CD4-positive, alpha-beta memory T cell (primary cell): ENCODE measurements around the gene P2RY11. TPM values are rescaled to one million over a fixed set of nuclear protein-coding genes. Genes with fewer than 3 reads are reported as not detected.

ENCODE experiments used
- CTCF ChIA-PET: fragments of 350-600 bp; sonication (Branson Sonifier 250); formaldehyde crosslinking; loops from one replicate; lab custom pipeline; 2021; ENCODE audit warnings: inconsistent platforms; ENCODE audit not compliant: partially characterized antibody; lab: Charles Lee
- POLR2A ChIA-PET: fragments of 350-600 bp; sonication (Branson Sonifier 250); formaldehyde crosslinking; loops from one replicate; lab custom pipeline; 2021; ENCODE audit not compliant: partially characterized antibody; lab: Charles Lee
- DNase-seq, 5 donors: peaks; one replicate each; pipeline versions ENCODE4 v3.0.0 to v3.0.0-alpha.2; 2020 to 2022; ENCODE audit warnings: mixed read lengths in 1 of 5
- H3K27ac ChIP-seq: one replicate; pipeline ENCODE4 v1.7.0; 2013; ENCODE audit warnings: low read depth, low read length
- H3K27me3 ChIP-seq: 2 replicates; pipeline ENCODE4 v1.7.0; 2013; ENCODE audit warnings: mild to moderate bottlenecking, low read length, moderate library complexity; ENCODE audit not compliant: insufficient read depth
- H3K36me3 ChIP-seq: 2 replicates; pipeline ENCODE4 v1.7.0; 2013; ENCODE audit warnings: mild to moderate bottlenecking, low read length, moderate library complexity; ENCODE audit not compliant: insufficient read depth
- H3K4me1 ChIP-seq: 2 replicates; pipeline ENCODE4 v1.7.0; 2013; ENCODE audit warnings: mild to moderate bottlenecking, low read length, moderate library complexity; ENCODE audit not compliant: insufficient read depth
- H3K4me3 ChIP-seq, 2 donors: one replicate each; pipeline ENCODE4 v1.7.0; 2013; ENCODE audit warnings: low read length in 2 of 2, mild to moderate bottlenecking in 1 of 2
- H3K9me3 ChIP-seq, 2 donors: one replicate each; pipeline ENCODE4 v1.7.0; 2013; ENCODE audit warnings: low read length in 2 of 2, control low read depth in 1 of 2; ENCODE audit not compliant: control insufficient read depth in 1 of 2
- H3K27ac Mint-ChIP-seq, 7 donors: one replicate each; pipeline ENCODE4 v1.8.0; 2020 to 2021; ENCODE audit warnings: mixed read lengths in 7 of 7, mild to moderate bottlenecking in 6 of 7, inconsistent platforms in 3 of 7, moderate library complexity in 3 of 7
- H3K27me3 Mint-ChIP-seq, 2 donors: one replicate each; pipeline ENCODE4 v1.8.0; 2020 to 2021; ENCODE audit warnings: mixed read lengths in 2 of 2
- H3K36me3 Mint-ChIP-seq, 2 donors: one replicate each; pipeline ENCODE4 v1.8.0; 2020 to 2021; ENCODE audit warnings: mixed read lengths in 2 of 2, inconsistent platforms in 1 of 2, mild to moderate bottlenecking in 1 of 2
- H3K4me1 Mint-ChIP-seq, 4 donors: one replicate each; pipeline ENCODE4 v1.8.0; 2020 to 2021; ENCODE audit warnings: mixed read lengths in 4 of 4, mild to moderate bottlenecking in 1 of 4
- H3K4me3 Mint-ChIP-seq, 8 donors: one replicate each; pipeline ENCODE4 v1.8.0; 2020 to 2021; ENCODE audit warnings: mixed read lengths in 8 of 8, mild to moderate bottlenecking in 7 of 8, moderate library complexity in 6 of 8, inconsistent platforms in 3 of 8
- H3K9me3 Mint-ChIP-seq, 8 donors: one replicate each; pipeline ENCODE4 v1.8.0; 2020 to 2021; ENCODE audit warnings: mixed read lengths in 8 of 8, mild to moderate bottlenecking in 5 of 8, inconsistent platforms in 3 of 8, moderate library complexity in 1 of 8
- intact Hi-C: fragments of 100-400 bp; cut with micrococcal nuclease; formaldehyde crosslinking; loops from one replicate; pipeline ENCODE4 v1.15.1; 2023
- polyA plus RNA-seq, 2 donors: library from polyadenylated mRNA; unstranded; fragments of 300-500 nt; fragmentation: Illumina TruSeq; gene quantifications; one replicate each; pipeline ENCODE4 v1.2.3, GENCODE V29; 2021
- total RNA-seq, 2 experiments: library from RNA; stranded (reverse); gene quantifications; one replicate each; pipeline ENCODE4 v1.2.3, GENCODE V29; 2021

Gene P2RY11
- total and polyA plus RNA-seq, 4 experiments from 2014 or later: 0.24 to 49.7 (median 23.6) TPM

GRCh38 chr19:10141479-10141878 lies 30.0 kb downstream of the P2RY11 start:
- peak overlapping the region; percentile 74 to 100 (median 99) for H3K27ac Mint-ChIP-seq
- POLR2A ChIA-PET: interaction anchor here (0.5 to 4.3 kb wide), 11 partner anchors 9 to 1553 kb away, joined by 3 to 38 read pairs (median 21); partner anchors contain the start of genes ANGPTL6, DNMT1, EIF3G and MRPL4
- peaks cover 0 to 2% (median 0%) of the 10 kb centered on the region in 8 donors for H3K9me3 Mint-ChIP-seq
- H3K27me3 Mint-ChIP-seq: no peaks in the 10 kb centered on the region
- peaks cover 67% of the 10 kb centered on the region for H3K36me3 ChIP-seq
- intact Hi-C loops: loop anchor here (5.0 kb wide), 1 partner anchor 91 kb away; the partner anchor contains the start of gene S1PR2
- H3K36me3 Mint-ChIP-seq: peaks cover 49 to 62% of the 10 kb centered on the region in 2 donors
- no peaks in the 10 kb centered on the region for H3K27me3 ChIP-seq
- DNase-seq: no peak
- peak overlapping the region in 1 of 2 donors; percentile 24 for H3K4me3 ChIP-seq
- H3K4me1 Mint-ChIP-seq: peaks cover 18 to 52% (median 42%) of the 10 kb centered on the region in 4 donors
- peak overlapping the region in 7 of 8 donors; percentile 20 to 46 (median 31) for H3K4me3 Mint-ChIP-seq
- peak overlapping the region; percentile 66 for H3K27ac ChIP-seq
- CTCF ChIA-PET: interaction anchor here (0.5 to 4.8 kb wide), 6 partner anchors 9 to 109 kb away, joined by 4 to 23 read pairs (median 16); partner anchors contain the start of genes EIF3G and P2RY11
- H3K9me3 ChIP-seq: no peaks in the 10 kb centered on the region
- H3K4me1 ChIP-seq: peaks cover 51% of the 10 kb centered on the region

- no peaks in the 10 kb centered on the region for H3K27me3 Mint-ChIP-seq
- peak overlapping the region; percentile 20 to 97 (median 64) for H3K4me3 Mint-ChIP-seq
- H3K4me1 ChIP-seq: peaks cover 51% of the 10 kb centered on the region
- peaks cover 18 to 52% (median 42%) of the 10 kb centered on the region in 4 donors for H3K4me1 Mint-ChIP-seq
- H3K4me3 ChIP-seq: peak overlapping the region; percentile 24 to 43
- no peaks in the 10 kb centered on the region for H3K9me3 ChIP-seq
- peaks cover 0 to 2% (median 0%) of the 10 kb centered on the region in 8 donors for H3K9me3 Mint-ChIP-seq
- H3K27ac ChIP-seq: peak overlapping the region; percentile 66
- ChIA-PET CTCF (interaction anchor here (0.6 to 4.8 kb wide), 15 partner anchors 9 to 246 kb away, joined by 3 to 23 read pairs (median 6); partner anchors contain the start of genes EIF3G, P2RY11 and PPAN), POLR2A (interaction anchor here (0.6 to 4.3 kb wide), 17 partner anchors 9 to 284 kb away, joined by 3 to 38 read pairs (median 12); partner anchors contain the start of genes ANGPTL6, DNMT1, EIF3G and ICAM1)
- intact Hi-C loops: loop anchor here (1.0 to 5.0 kb wide), 3 partner anchors 22 to 90 kb away; partner anchors contain the start of genes PPAN and S1PR2
- peaks cover 68% of the 10 kb centered on the region for H3K36me3 ChIP-seq
- H3K27me3 ChIP-seq: no peaks in the 10 kb centered on the region
- no peak for DNase-seq
- H3K36me3 Mint-ChIP-seq: peaks cover 50 to 62% of the 10 kb centered on the region in 2 donors
- peak overlapping the region; percentile 74 to 100 (median 99) for H3K27ac Mint-ChIP-seq
Observed at GRCh38 chr19:10141973-10142372, 30.5 kb downstream of the P2RY11 start.

DNA sequence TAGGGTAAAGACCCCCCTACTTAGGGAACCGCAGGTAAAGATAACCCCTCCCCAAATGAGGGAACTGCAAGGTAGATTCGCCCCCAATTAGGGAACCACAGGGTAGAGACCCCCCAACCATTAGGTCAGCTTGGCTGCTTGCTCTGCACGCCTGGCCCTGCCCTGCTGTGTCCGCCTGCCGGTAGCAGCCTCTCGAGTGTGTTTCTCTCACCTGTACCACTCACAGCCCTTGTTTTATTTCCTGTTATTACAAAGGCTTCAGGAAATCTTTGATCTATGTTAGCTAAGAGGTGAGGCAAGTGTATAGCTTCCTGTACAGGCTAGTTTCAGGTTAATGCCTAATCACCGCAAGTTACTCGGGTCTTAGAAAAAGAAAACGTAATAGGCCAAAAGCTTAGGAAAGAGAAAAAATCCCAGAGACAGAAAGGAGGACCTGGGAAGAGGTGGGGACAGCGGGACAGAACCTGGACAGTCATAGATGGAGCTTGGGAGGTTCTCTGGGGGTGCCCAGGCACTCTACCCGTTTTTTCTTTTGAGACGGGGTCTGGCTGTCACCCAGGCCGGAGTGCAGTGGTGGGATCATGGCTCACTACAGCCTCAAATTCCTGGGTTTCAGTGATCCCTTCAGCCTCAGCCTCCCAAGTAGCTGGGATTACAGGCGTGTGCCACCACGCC lies 31.3 kb downstream of the P2RY11 start:
- POLR2A ChIA-PET: interaction anchor here (0.6 to 4.3 kb wide), 34 partner anchors 10 to 1572 kb away, joined by 3 to 38 read pairs (median 4); partner anchors contain the start of genes ANGPTL6, DNMT1, EIF3G and ICAM1
- Mint-ChIP-seq H3K27me3 (no peaks in the 10 kb centered on the region), H3K36me3 (peaks cover 45 to 63% of the 10 kb centered on the region in 2 donors), H3K4me3 (peak overlapping the region; percentile 73 to 97 (median 87)), H3K27ac (peak overlapping the region; percentile 93 to 100 (median 99)), H3K4me1 (peaks cover 18 to 52% (median 41%) of the 10 kb centered on the region in 4 donors), H3K9me3 (peaks cover 0 to 2% (median 0%) of the 10 kb centered on the region in 8 donors)
- Histone ChIP-seq H3K4me1 (peaks cover 51% of the 10 kb centered on the region), H3K27me3 (no peaks in the 10 kb centered on the region), H3K9me3 (no peaks in the 10 kb centered on the region), H3K4me3 (peak overlapping the region; percentile 34 to 44), H3K27ac (peak overlapping the region; percentile 66), H3K36me3 (peaks cover 59% of the 10 kb centered on the region)
- DNase-seq: peak; percentile 75 to 82 (median 77)
- CTCF ChIA-PET: interaction anchor here (0.8 to 4.8 kb wide), 21 partner anchors 10 to 115 kb away, joined by 3 to 23 read pairs (median 5); partner anchors contain the start of genes EIF3G, P2RY11 and PPAN
- intact Hi-C loops: loop anchor here (1.0 to 5.0 kb wide), 3 partner anchors 23 to 89 kb away; partner anchors contain the start of genes PPAN and S1PR2

GRCh38 chr19:10143681-10144080 lies 32.2 kb downstream of the P2RY11 start:
- Mint-ChIP-seq H3K36me3 (peaks cover 52 to 65% of the 10 kb centered on the region in 2 donors), H3K9me3 (peaks cover 0 to 2% (median 0%) of the 10 kb centered on the region in 8 donors), H3K27ac (peak overlapping the region; percentile 93 to 100 (median 99)), H3K27me3 (no peaks in the 10 kb centered on the region), H3K4me3 (peak overlapping the region; percentile 51 to 92 (median 78)), H3K4me1 (peaks cover 18 to 52% (median 41%) of the 10 kb centered on the region in 4 donors)
- CTCF ChIA-PET: interaction anchor here (1.2 to 4.8 kb wide), 16 partner anchors 11 to 116 kb away, joined by 3 to 23 read pairs (median 6); partner anchors contain the start of genes EIF3G and P2RY11
- H3K9me3 ChIP-seq: no peaks in the 10 kb centered on the region
- peak overlapping the region in 1 of 2 donors; percentile 44 for H3K4me3 ChIP-seq
- H3K27ac ChIP-seq: peak overlapping the region; percentile 66
- peak in 4 of 5 donors; percentile 12 to 28 (median 18) for DNase-seq
- H3K4me1 ChIP-seq: peaks cover 51% of the 10 kb centered on the region
- peaks cover 54% of the 10 kb centered on the region for H3K36me3 ChIP-seq
- POLR2A ChIA-PET: interaction anchor here (0.7 to 4.3 kb wide), 26 partner anchors 11 to 509 kb away, joined by 3 to 38 read pairs (median 6); partner anchors contain the start of genes ANGPTL6, DNMT1, EIF3G and ICAM1
- intact Hi-C loops: loop anchor here (2.0 to 5.0 kb wide), 2 partner anchors 37 to 89 kb away; partner anchors contain the start of genes PPAN and S1PR2
- no peaks in the 10 kb centered on the region for H3K27me3 ChIP-seq

DNA sequence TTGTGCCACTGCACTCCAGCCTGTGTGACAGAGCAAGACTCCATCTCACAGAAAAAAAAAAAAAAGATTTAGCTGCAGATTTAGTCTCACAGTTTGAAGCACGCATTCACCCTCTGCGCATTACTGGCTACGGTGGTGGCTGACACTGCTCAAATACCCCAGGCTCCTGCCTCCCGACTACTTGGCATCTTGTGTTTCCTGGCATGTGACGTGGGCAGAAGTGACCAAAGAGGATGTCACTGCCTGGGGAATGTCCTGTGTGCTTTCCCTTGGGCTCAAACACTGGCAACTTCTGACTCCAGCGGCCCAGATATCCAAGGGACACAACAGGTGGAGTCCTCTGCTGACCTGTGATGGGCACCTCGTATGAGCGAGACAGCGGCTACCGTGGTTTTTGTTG lies 32.9 kb downstream of the P2RY11 start:
- no peak overlapping the region for H3K4me3 ChIP-seq
- H3K27me3 ChIP-seq: no peaks in the 10 kb centered on the region
- H3K4me3 Mint-ChIP-seq: peak overlapping the region in 3 of 8 donors; percentile 8 to 92 (median 17)
- intact Hi-C loops: loop anchor here (5.0 kb wide), 1 partner anchor 88 kb away; the partner anchor contains the start of gene S1PR2
- ChIA-PET POLR2A (interaction anchor here (1.0 to 4.3 kb wide), 9 partner anchors 12 to 105 kb away, joined by 3 to 36 read pairs (median 12); partner anchors contain the start of genes P2RY11 and S1PR2), CTCF (interaction anchor here (1.1 to 4.8 kb wide), 3 partner anchors 32 to 106 kb away, joined by 5 to 23 read pairs (median 11); partner anchors contain the start of gene P2RY11)
- peak overlapping the region; percentile 66 for H3K27ac ChIP-seq
- peaks cover 50 to 64% of the 10 kb centered on the region in 2 donors for H3K36me3 Mint-ChIP-seq
- H3K4me1 Mint-ChIP-seq: peaks cover 18 to 52% (median 41%) of the 10 kb centered on the region in 4 donors
- peaks cover 51% of the 10 kb centered on the region for H3K4me1 ChIP-seq
- H3K9me3 Mint-ChIP-seq: peaks cover 0 to 2% (median 0%) of the 10 kb centered on the region in 8 donors
- H3K27me3 Mint-ChIP-seq: no peaks in the 10 kb centered on the region
- peak in 1 of 5 donors; percentile 4 for DNase-seq
- H3K36me3 ChIP-seq: peaks cover 51% of the 10 kb centered on the region
- no peaks in the 10 kb centered on the region for H3K9me3 ChIP-seq
- H3K27ac Mint-ChIP-seq: peak overlapping the region; percentile 90 to 100 (median 99)

- peaks cover 18 to 52% (median 41%) of the 10 kb centered on the region in 4 donors for H3K4me1 Mint-ChIP-seq
- H3K4me3 ChIP-seq: no peak overlapping the region
- H3K4me1 ChIP-seq: peaks cover 51% of the 10 kb centered on the region
- peaks cover 0 to 2% (median 0%) of the 10 kb centered on the region in 8 donors for H3K9me3 Mint-ChIP-seq
- CTCF ChIA-PET: interaction anchor here (1.1 to 4.8 kb wide), 2 partner anchors 33 to 105 kb away, joined by 5 to 23 read pairs; partner anchors contain the start of gene P2RY11
- peak overlapping the region; percentile 66 for H3K27ac ChIP-seq
- H3K4me3 Mint-ChIP-seq: peak overlapping the region in 1 of 8 donors; percentile 26
- no peaks in the 10 kb centered on the region for H3K27me3 Mint-ChIP-seq
- POLR2A ChIA-PET: interaction anchor here (1.3 to 4.3 kb wide), 5 partner anchors 10 to 105 kb away, joined by 3 to 35 read pairs (median 5); partner anchors contain the start of genes EIF3G and S1PR2
- peak overlapping the region; percentile 70 to 100 (median 93) for H3K27ac Mint-ChIP-seq
- peaks cover 51 to 68% of the 10 kb centered on the region in 2 donors for H3K36me3 Mint-ChIP-seq
- no peak for DNase-seq
- peaks cover 51% of the 10 kb centered on the region for H3K36me3 ChIP-seq
- H3K27me3 ChIP-seq: no peaks in the 10 kb centered on the region
- no peaks in the 10 kb centered on the region for H3K9me3 ChIP-seq
- intact Hi-C loops: no loop called here
Observed at GRCh38 chr19:10145031-10145430, 33.5 kb downstream of the P2RY11 start.
